Fibroblast of villous mesenchyme (primary cell): ENCODE measurements around the gene NECTIN1. TPM values are rescaled to one million over a fixed set of nuclear protein-coding genes. Genes with fewer than 3 reads are reported as not detected.

Source experiments
- DNase-seq: peaks from one replicate; pipeline ENCODE4 v3.0.0-alpha.2; 2010; ENCODE audit warnings: low read depth
- H3K4me3 ChIP-seq: 2 replicates; pipeline ENCODE4 v1.5.1; 2011; ENCODE audit warnings: low read depth, mild to moderate bottlenecking, low read length
- total RNA-seq: library from RNA; depleted of rRNA; stranded (reverse); fragments of >200 nt; gene quantifications from 2 replicates; pipeline ENCODE4 v1.2.3, GENCODE V29; 2012
- TF ChIP-seq, protein P1 (sequence below): IDR thresholded peaks from 2 replicates; pipeline ENCODE4 v1.5.1; 2012; ENCODE audit warnings: low read depth, mild to moderate bottlenecking, low read length; ENCODE audit not compliant: insufficient read depth

Gene NECTIN1
- total RNA-seq, 1 donor, result 3.9 TPM

GRCh38 chr11:119749006-119749565, 20.1 kb upstream of the NECTIN1 start:
- TF ChIP-seq, protein P1, sequence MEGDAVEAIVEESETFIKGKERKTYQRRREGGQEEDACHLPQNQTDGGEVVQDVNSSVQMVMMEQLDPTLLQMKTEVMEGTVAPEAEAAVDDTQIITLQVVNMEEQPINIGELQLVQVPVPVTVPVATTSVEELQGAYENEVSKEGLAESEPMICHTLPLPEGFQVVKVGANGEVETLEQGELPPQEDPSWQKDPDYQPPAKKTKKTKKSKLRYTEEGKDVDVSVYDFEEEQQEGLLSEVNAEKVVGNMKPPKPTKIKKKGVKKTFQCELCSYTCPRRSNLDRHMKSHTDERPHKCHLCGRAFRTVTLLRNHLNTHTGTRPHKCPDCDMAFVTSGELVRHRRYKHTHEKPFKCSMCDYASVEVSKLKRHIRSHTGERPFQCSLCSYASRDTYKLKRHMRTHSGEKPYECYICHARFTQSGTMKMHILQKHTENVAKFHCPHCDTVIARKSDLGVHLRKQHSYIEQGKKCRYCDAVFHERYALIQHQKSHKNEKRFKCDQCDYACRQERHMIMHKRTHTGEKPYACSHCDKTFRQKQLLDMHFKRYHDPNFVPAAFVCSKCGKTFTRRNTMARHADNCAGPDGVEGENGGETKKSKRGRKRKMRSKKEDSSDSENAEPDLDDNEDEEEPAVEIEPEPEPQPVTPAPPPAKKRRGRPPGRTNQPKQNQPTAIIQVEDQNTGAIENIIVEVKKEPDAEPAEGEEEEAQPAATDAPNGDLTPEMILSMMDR, result no peak
- DNase-seq, result no peak
- H3K4me3 ChIP-seq, result no peak overlapping the region

DNA sequence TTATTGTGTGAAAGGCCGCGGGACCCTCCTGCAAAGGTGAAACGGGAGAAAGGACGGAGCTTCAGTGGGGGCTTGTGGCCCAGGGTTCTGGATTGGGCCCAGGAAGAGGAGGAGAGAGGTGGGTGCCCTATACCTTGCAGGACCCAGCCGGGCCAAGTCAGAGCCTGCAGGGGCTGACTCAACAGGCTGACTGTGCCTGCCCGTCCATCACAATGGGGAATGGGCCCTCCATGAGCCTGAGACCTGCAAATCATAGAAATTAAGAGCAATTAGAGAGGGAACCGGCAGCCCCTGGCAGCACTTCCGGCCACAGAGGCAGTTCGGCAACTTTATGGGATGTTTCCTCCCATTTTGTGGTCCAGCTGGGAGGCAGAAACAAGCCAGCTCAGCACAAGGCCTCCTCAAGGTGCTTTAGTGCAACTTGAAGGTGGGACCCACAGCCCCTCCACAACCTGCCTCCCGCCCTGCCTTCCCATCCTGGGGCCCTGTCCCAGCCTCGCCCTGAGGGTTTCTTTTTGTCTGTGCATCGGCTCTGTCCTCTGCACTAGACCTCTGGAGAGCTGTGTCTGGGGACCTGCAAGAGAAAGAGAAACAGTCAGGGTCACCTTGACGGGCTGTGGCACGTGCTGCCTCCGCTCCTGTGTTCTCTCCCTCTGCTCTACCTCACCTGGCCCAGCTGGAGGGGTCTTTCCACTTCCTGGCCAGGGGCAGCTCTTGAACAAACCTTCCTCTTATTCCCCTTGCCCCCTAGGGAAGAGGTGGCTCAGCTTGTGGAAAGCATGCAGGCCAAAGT, 19.1 kb upstream of the NECTIN1 start:
- TF ChIP-seq, protein P1, result no peak
- no peak for DNase-seq
- H3K4me3 ChIP-seq, result no peak overlapping the region

DNA sequence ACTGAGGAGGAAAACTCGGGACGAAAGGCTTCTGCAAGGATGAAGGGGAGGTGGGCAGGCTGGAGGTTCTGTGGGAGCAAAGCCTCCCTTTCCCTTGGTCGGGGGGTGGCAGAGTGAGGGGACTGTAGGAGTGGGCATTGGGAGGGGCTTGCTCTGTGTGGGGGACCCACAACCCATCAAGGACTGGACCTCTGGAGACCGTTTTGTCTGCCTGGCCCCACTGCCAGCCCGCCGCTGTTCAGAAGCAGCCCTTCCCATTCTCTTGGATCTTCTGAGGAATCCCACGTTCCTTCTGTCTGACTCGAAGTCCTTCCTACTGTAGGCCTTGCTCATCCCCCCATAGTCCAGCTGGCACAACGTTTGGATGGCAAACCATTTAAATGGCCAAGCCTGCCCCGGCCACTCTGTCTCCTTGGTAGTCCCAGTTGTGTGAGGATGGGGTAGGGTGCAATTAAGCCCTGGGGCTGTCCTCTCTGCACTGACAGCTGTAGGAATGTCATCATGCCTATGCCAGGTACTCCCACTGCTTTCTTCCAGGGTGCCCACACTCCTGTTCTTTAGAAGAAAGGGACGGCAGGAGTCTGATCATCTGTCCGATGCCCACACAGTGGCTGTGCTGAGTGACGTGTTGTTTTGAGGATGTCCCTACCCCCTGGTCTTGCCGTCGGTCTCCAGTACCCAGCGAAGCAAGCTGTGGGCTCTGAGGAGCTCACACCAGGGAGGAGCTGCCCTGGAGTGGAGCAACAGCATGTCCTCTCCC, 17.0 kb upstream of the NECTIN1 start:
- no peak for DNase-seq
- TF ChIP-seq, protein P1, result no peak
- H3K4me3 ChIP-seq, result no peak overlapping the region

DNA sequence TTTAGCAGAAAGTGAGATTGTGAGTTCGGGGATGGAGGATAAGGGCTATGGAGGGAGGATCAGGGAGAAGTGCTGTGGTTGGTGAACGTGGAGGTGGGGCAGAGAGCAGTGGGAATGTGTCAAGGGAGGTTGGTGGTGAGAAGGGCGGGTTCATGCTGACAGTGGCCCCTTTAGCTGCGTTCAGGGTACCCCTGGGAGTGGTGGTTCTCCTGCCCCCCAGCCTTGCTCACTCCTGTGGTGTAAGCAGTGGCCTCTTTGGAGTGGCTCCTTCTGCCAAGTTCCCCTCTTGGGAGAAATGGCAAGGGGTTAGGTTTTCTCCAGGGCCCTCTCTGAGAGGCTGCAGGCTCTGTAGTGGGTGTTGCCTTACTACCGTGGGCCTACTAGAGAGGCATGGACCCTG, 16.1 kb upstream of the NECTIN1 start:
- TF ChIP-seq, protein P1, result no peak
- no peak for DNase-seq
- no peak overlapping the region for H3K4me3 ChIP-seq

GRCh38 chr11:119744577-119744976, 15.6 kb upstream of the NECTIN1 start:
- TF ChIP-seq, protein P1, result no peak
- no peak overlapping the region for H3K4me3 ChIP-seq
- no peak for DNase-seq

DNA sequence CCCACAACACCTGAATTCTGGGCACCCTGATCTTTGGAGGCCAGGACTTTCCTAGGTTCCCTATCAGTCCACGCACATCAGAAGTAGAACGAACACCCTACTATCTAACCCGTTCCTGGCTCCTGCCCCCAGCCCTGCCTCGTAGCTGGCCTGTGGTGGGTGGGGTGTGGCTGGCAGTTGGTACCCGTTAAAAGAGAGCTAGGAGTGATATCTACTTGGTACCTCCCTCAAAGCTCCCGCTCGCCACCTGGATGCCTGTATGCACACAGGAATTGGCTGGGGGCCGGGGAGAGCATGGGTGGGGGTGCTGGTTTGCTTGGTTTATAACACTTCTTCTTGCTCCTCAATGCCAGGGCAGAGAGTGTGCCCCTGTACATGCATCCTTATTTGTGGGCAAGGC, 14.0 kb upstream of the NECTIN1 start:
- H3K4me3 ChIP-seq, result no peak overlapping the region
- no peak for DNase-seq
- TF ChIP-seq, protein P1, result no peak
